ENCODE data around the gene PEX14.

- TF ChIP-seq POLR2A (IDR thresholded peaks at IDR 0.05) = no peak
- TF ChIP-seq CTCF (IDR thresholded peaks at IDR 0.05) = no peak
- TF ChIP-seq POLR2AphosphoS5 (IDR thresholded peaks at IDR 0.05) = no peak
Measured at GRCh38 chr1:10669570-10669969, 194.8 kb downstream of the PEX14 start.

Data from breast epithelium (tissue), 3 donors.